ENCODE measurements around the gene CDH26.

Gene CDH26

DNA sequence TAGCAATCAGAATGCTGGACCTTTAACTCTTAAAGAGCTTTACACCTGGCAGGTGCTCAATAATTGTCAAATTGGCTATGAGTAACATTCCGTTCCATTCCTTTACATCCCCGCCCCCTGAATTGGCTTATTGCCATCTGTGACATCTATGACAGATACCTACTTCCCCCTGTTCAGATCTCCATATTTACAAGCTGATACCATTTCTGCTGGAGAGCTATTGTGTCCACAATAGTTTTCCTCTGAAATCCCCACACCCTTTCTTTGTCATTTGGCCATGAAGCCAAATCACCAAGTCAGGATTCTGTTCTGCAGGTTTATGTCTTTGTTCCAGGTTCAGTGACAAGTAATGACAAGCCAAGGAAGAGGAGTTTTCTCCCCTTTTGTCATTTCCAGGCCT, 3.2 kb downstream of the CDH26 start:
- DNase-seq (ENCODE audit: low read depth) = no peak
- H3K4me3 ChIP-seq (ENCODE audit: low read depth, low read length) = no peak overlapping the region
- TF ChIP-seq, protein P1, sequence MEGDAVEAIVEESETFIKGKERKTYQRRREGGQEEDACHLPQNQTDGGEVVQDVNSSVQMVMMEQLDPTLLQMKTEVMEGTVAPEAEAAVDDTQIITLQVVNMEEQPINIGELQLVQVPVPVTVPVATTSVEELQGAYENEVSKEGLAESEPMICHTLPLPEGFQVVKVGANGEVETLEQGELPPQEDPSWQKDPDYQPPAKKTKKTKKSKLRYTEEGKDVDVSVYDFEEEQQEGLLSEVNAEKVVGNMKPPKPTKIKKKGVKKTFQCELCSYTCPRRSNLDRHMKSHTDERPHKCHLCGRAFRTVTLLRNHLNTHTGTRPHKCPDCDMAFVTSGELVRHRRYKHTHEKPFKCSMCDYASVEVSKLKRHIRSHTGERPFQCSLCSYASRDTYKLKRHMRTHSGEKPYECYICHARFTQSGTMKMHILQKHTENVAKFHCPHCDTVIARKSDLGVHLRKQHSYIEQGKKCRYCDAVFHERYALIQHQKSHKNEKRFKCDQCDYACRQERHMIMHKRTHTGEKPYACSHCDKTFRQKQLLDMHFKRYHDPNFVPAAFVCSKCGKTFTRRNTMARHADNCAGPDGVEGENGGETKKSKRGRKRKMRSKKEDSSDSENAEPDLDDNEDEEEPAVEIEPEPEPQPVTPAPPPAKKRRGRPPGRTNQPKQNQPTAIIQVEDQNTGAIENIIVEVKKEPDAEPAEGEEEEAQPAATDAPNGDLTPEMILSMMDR (IDR thresholded peaks at IDR 0.05; ENCODE audit: low read depth, low read length, missing control alignments) = no peak

DNA sequence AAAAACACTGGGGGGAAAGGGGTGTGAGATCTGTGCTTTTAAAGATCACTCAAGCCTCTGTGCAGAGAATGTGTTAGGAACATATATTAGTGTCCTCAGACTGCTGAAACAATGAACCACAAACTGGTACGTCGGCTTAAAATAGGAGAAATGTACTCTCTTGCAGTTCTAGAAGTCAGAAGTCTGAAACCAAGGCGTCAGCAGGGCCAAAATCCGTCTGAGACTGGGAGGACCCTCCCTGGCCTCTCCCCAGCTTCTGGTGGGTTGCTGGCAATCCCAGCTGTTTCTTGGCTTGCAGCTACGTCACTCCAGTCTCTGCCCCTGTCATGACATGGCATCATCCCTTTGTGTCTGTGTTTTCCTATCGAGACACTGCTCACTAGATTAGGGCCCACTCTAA, 3.9 kb downstream of the CDH26 start:
- no peak overlapping the region for H3K4me3 ChIP-seq (ENCODE audit: low read depth, low read length)
- no peak for DNase-seq (ENCODE audit: low read depth)
- TF ChIP-seq, protein P1 (IDR thresholded peaks at IDR 0.05; ENCODE audit: low read depth, low read length, missing control alignments) = no peak

DNA sequence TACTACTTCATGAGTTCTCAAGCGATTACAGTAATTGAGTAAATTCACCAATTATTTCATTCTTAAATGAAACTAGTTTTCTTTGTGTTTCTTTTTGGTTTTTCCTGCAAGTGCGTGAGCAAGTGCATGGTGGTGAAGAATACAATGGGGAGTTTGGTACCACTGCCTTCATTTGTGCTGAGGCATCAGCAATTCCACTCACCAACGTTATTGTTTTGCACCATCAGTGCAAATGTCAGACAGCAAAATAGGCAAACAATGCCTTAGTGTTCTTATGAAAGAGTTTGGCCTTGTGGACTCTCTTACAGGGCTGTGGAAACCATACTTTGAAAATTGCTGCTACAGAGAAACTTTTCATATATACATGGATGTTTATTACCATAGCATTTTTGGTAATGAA, 8.2 kb downstream of the CDH26 start:
- no peak overlapping the region for H3K4me3 ChIP-seq (ENCODE audit: low read depth, low read length)
- TF ChIP-seq, protein P1 (IDR thresholded peaks at IDR 0.05; ENCODE audit: low read depth, low read length, missing control alignments) = no peak
- no peak for DNase-seq (ENCODE audit: low read depth)

DNA sequence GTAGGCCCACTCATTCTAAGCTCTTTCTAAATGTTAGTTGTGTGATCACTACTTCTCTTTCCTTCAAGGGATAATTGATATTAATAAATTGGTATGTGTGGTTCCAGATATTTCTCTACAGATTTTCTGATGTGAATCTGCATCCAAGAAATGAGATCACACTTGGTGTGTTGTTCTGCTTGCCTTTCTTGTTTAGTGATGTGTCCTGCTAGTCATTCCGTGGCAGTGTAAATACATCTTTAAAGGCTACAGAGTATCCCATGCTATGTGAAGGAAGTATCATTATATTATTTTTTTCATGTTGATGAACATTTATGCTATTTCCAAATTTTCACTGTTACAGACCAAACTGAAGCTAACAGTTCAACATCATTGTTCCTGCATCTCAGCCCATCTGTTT, 13.2 kb downstream of the CDH26 start:
- TF ChIP-seq, protein P1 (IDR thresholded peaks at IDR 0.05; ENCODE audit: low read depth, low read length, missing control alignments) = no peak
- DNase-seq (ENCODE audit: low read depth) = no peak
- no peak overlapping the region for H3K4me3 ChIP-seq (ENCODE audit: low read depth, low read length)

DNA sequence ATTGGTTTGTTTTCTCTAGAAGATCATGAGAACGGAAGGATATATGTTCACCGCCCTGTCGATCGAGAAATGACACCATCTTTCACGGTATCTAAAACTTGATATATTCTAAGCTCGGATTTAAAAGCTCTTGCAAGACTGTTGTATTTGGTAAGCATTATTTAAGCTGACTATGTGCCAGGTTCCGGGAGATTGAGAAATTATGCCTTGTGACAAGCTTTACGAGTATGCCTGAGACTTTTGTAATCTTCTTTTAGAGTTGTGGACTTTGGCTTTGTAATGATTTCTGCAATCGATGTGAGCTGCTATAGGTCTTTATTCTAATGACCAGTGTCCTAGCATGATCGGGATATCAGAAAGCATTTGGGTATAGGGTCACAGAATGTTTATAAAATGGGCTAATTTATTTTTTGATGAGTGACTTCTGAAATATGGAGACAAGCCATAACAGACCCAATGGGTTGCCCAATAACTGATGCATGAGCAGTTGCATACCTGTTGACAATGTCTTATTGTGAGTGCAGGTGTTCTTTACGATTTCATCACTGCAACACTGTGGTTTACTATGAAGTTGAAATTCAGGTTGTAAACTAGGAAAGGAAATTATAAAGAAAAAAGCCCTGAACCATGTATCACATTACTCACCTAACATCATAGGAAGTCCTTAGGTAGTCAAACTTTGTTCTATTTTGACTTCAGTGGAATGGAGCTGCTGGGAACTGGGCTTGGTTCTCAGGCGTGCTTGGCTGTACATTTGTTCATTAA, 14.0 kb downstream of the CDH26 start:
- DNase-seq (ENCODE audit: low read depth) = no peak
- TF ChIP-seq, protein P1 (IDR thresholded peaks at IDR 0.05; ENCODE audit: low read depth, low read length, missing control alignments) = no peak

DNA sequence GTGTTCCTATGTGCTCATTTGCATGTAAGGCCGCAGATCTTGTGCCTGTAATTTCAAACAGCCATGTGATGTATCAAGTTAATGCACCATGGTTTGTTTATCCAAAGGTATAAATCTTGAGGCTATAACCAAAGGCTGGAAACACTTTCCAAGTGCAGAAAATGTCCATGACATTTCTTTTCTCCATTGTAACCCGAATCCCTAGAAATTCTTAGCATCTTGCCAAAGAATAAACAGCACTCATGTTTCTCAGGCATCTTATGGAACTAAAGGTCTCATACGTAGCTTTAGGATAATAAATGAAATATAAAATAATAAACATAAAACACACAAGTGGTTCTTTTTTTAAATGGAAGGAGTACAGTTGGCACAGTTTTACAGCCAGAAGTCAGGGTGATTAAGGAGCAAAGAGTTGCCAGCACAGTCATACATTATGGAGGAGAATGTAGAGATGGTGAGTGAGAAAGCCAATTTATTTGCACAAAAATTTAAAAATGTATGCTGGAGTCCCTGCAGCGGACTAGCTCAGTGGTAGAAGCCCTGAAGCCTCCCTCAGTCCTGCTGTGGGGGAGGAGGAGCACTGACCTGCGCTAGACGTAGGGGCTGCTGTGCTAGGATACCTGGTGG, 18.0 kb downstream of the CDH26 start:
- TF ChIP-seq, protein P1 (IDR thresholded peaks at IDR 0.05; ENCODE audit: low read depth, low read length, missing control alignments) = no peak
- no peak for DNase-seq (ENCODE audit: low read depth)

More for the DNA sequence above, 14.0 kb downstream of the CDH26 start:
- H3K4me3 ChIP-seq (ENCODE audit: low read depth, low read length) = no peak overlapping the region

More for the DNA sequence above, 18.0 kb downstream of the CDH26 start:
- no peak overlapping the region for H3K4me3 ChIP-seq (ENCODE audit: low read depth, low read length)

Measured in GM12864 (cell line).